HEK293 (cell line): ENCODE data around the gene SNX19.

Experiments
- KLF8 ChIP-seq: fragments of 450-650 bp; formaldehyde crosslinking; IDR thresholded peaks from 2 replicates; pipeline ENCODE4 v1.5.1; 2016; ENCODE audit warnings: missing biosample characterization, missing genetic modification characterization
- PRDM1 ChIP-seq: fragments of 450-650 bp; formaldehyde crosslinking; IDR thresholded peaks from 2 replicates; pipeline ENCODE4; 2016; ENCODE audit warnings: missing biosample characterization, missing genetic modification characterization

GRCh38 chr11:130832566-130833425, 83.5 kb downstream of the SNX19 start:
- no peak for TF ChIP-seq PRDM1
- TF ChIP-seq KLF8, result no peak
